ENCODE measurements around the gene USP1. TPM values are rescaled to one million over a fixed set of nuclear protein-coding genes. Genes with fewer than 3 reads are reported as not detected.

The USP1 gene
- total RNA-seq, 2 experiments from 2014 or later, result 67.3 to 68.1 TPM

GRCh38 chr1:62457955-62458354 lies 21.1 kb downstream of the USP1 start:
- no peaks in the 10 kb centered on the region for H3K9me3 Mint-ChIP-seq
- no peaks in the 10 kb centered on the region for H3K27me3 Mint-ChIP-seq
- H3K4me1 Mint-ChIP-seq (ENCODE audit: low read depth), result no peaks in the 10 kb centered on the region
- intact Hi-C loops (cut with micrococcal nuclease), result no loop called here
- CTCF ChIA-PET, result no interaction called here
- no peak for DNase-seq
- POLR2A ChIA-PET, result no interaction called here
- no peak for TF ChIP-seq CTCF (IDR thresholded peaks at IDR 0.05)
- no peak overlapping the region for H3K4me3 Mint-ChIP-seq
- H3K27ac Mint-ChIP-seq, result no peak overlapping the region
- peaks cover 11% of the 10 kb centered on the region for H3K36me3 Mint-ChIP-seq (ENCODE audit: low read depth)
- ATAC-seq, result no peak

- H3K27ac Mint-ChIP-seq, result no peak overlapping the region
- DNase-seq, result no peak
- no peaks in the 10 kb centered on the region for H3K4me1 Mint-ChIP-seq (ENCODE audit: low read depth)
- POLR2A ChIA-PET, result no interaction called here
- TF ChIP-seq CTCF (IDR thresholded peaks at IDR 0.05), result no peak
- H3K4me3 Mint-ChIP-seq, result no peak overlapping the region
- CTCF ChIA-PET, result no interaction called here
- no peaks in the 10 kb centered on the region for H3K9me3 Mint-ChIP-seq
- intact Hi-C loops (cut with micrococcal nuclease), result no loop called here
- no peak for ATAC-seq
- peaks cover 14% of the 10 kb centered on the region for H3K36me3 Mint-ChIP-seq (ENCODE audit: low read depth)
- H3K27me3 Mint-ChIP-seq, result no peaks in the 10 kb centered on the region
Observed at GRCh38 chr1:62462370-62462769, 25.5 kb downstream of the USP1 start.

- TF ChIP-seq CTCF (IDR thresholded peaks at IDR 0.05), result no peak
- ChIA-PET CTCF (no interaction called here), POLR2A (no interaction called here)
- no peaks in the 10 kb centered on the region for H3K4me1 Mint-ChIP-seq (ENCODE audit: low read depth)
- intact Hi-C loops (cut with micrococcal nuclease), result no loop called here
- DNase-seq, result no peak
- peaks cover 27% of the 10 kb centered on the region for H3K36me3 Mint-ChIP-seq (ENCODE audit: low read depth)
- no peaks in the 10 kb centered on the region for H3K9me3 Mint-ChIP-seq
- no peak overlapping the region for H3K4me3 Mint-ChIP-seq
- no peaks in the 10 kb centered on the region for H3K27me3 Mint-ChIP-seq
- H3K27ac Mint-ChIP-seq, result no peak overlapping the region
- ATAC-seq, result no peak
Observed at GRCh38 chr1:62467092-62467491, 30.2 kb downstream of the USP1 start.

GRCh38 chr1:62476525-62477219 lies 39.8 kb downstream of the USP1 start:
- H3K4me3 Mint-ChIP-seq, result no peak overlapping the region
- no peak overlapping the region for H3K27ac Mint-ChIP-seq
- TF ChIP-seq CTCF (IDR thresholded peaks at IDR 0.05), result no peak
- H3K36me3 Mint-ChIP-seq (ENCODE audit: low read depth), result no peaks in the 10 kb centered on the region
- no peak for DNase-seq
- H3K27me3 Mint-ChIP-seq, result no peaks in the 10 kb centered on the region
- H3K9me3 Mint-ChIP-seq, result no peaks in the 10 kb centered on the region
- POLR2A ChIA-PET, result no interaction called here
- intact Hi-C loops (cut with micrococcal nuclease), result no loop called here
- CTCF ChIA-PET, result no interaction called here
- no peaks in the 10 kb centered on the region for H3K4me1 Mint-ChIP-seq (ENCODE audit: low read depth)
- no peak for ATAC-seq

GRCh38 chr1:62481681-62482080 lies 44.8 kb downstream of the USP1 start:
- POLR2A ChIA-PET, result no interaction called here
- DNase-seq, result no peak
- intact Hi-C loops (cut with micrococcal nuclease), result no loop called here
- TF ChIP-seq CTCF (IDR thresholded peaks at IDR 0.05), result no peak
- CTCF ChIA-PET, result interaction anchor here (0.7 kb wide), 1 partner anchor 9 kb away, joined by 3 read pairs; no protein-coding TSS in a partner anchor
- no peaks in the 10 kb centered on the region for H3K36me3 Mint-ChIP-seq (ENCODE audit: low read depth)
- H3K27ac Mint-ChIP-seq, result no peak overlapping the region
- no peaks in the 10 kb centered on the region for H3K27me3 Mint-ChIP-seq
- ATAC-seq, result no peak
- no peaks in the 10 kb centered on the region for H3K4me1 Mint-ChIP-seq (ENCODE audit: low read depth)
- H3K9me3 Mint-ChIP-seq, result no peaks in the 10 kb centered on the region
- no peak overlapping the region for H3K4me3 Mint-ChIP-seq

All from activated CD8-positive, alpha-beta T cell treated with anti-CD3 and anti-CD28 coated beads for 36 hours (primary cell).